Effector memory CD4-positive, alpha-beta T cell (primary cell): ENCODE results near the gene RHEBL1.
A peak's percentile ranks its signal among the peaks of the same experiment; 100 is the strongest.

Experiments
- DNase-seq, 3 donors: peaks; one replicate each; pipeline ENCODE4 v3.0.0-alpha.2; 2020
- H3K27ac ChIP-seq: 2 replicates; pipeline ENCODE4 v1.7.0; 2013; ENCODE audit warnings: mild to moderate bottlenecking, low read length, moderate library complexity; ENCODE audit not compliant: insufficient read depth, poor library complexity, severe bottlenecking
- H3K27me3 ChIP-seq: replicated peaks from 2 replicates; pipeline ENCODE4 v1.7.0; 2013; ENCODE audit warnings: mild to moderate bottlenecking, low read length; ENCODE audit not compliant: insufficient read depth, control insufficient read depth, poor library complexity, severe bottlenecking
- H3K36me3 ChIP-seq: 2 replicates; pipeline ENCODE4 v1.7.0; 2013; ENCODE audit warnings: mild to moderate bottlenecking, low read length, moderate library complexity; ENCODE audit not compliant: control insufficient read depth, insufficient read depth
- H3K4me1 ChIP-seq: 2 replicates; pipeline ENCODE4 v1.7.0; 2013; ENCODE audit warnings: low read length, mild to moderate bottlenecking; ENCODE audit not compliant: control insufficient read depth, insufficient read depth, poor library complexity, severe bottlenecking
- H3K4me3 ChIP-seq: 2 replicates; pipeline ENCODE4 v1.7.0; 2013; ENCODE audit warnings: low read length, low read depth, mild to moderate bottlenecking; ENCODE audit not compliant: insufficient read depth, poor library complexity, severe bottlenecking
- H3K9me3 ChIP-seq: 2 replicates; pipeline ENCODE4 v1.7.0; 2013; ENCODE audit warnings: mild to moderate bottlenecking, low read length, moderate library complexity; ENCODE audit not compliant: control insufficient read depth
- total RNA-seq, 3 donors: gene quantifications; one replicate each; lab custom pipeline; 2026; lab: John Stamatoyannopoulos, UW

Gene RHEBL1
- total RNA-seq = 7.1 to 25.2 (median 12.4) reads per million in 3 donors

GRCh38 chr12:49069507-49070346 is at the start of gene RHEBL1:
RHEBL1 (minus strand) TSS chr12:49069979; CDS start chr12:49069785, 194 bp downstream.
- DNase-seq = peak; percentile 98 to 99 (median 98)
- Histone ChIP-seq H3K27ac (peak within 1 kb of the TSS; percentile 72), H3K9me3 (no peaks in the 10 kb centered on the region), H3K36me3 (peaks cover 2% of the 10 kb centered on the region), H3K4me1 (peaks cover 10% of the 10 kb centered on the region), H3K4me3 (peak within 1 kb of the TSS; percentile 98), H3K27me3 (no peaks in the 10 kb centered on the region)

- peaks cover 14% of the 10 kb centered on the region for H3K36me3 ChIP-seq
- no peaks in the 10 kb centered on the region for H3K9me3 ChIP-seq
- H3K4me1 ChIP-seq = peaks cover 20% of the 10 kb centered on the region
- peak overlapping the region; percentile 19 for H3K4me3 ChIP-seq
- peak overlapping the region; percentile 67 for H3K27ac ChIP-seq
- DNase-seq = no peak
- no peaks in the 10 kb centered on the region for H3K27me3 ChIP-seq
Observed at GRCh38 chr12:49111206-49111605, 41.4 kb upstream of the RHEBL1 start.

- peak within 1 kb of the TSS; percentile 99 for H3K4me3 ChIP-seq
Observed at GRCh38 chr12:49110464-49111155, 40.8 kb upstream of the RHEBL1 start, which contains the start of gene LMBR1L. LMBR1L (minus strand) TSS chr12:49110847; CDS start chr12:49110555, 292 bp downstream.

GRCh38 chr12:49109641-49110463 is 40.1 kb upstream of the RHEBL1 start:
- peaks cover 27% of the 10 kb centered on the region for H3K36me3 ChIP-seq
- H3K4me1 ChIP-seq = peaks cover 20% of the 10 kb centered on the region
- peak overlapping the region; percentile 99 for H3K4me3 ChIP-seq
- H3K27ac ChIP-seq = peak overlapping the region; percentile 92
- DNase-seq = no peak
- no peaks in the 10 kb centered on the region for H3K27me3 ChIP-seq
- no peaks in the 10 kb centered on the region for H3K9me3 ChIP-seq

More at GRCh38 chr12:49110464-49111155, 40.8 kb upstream of the RHEBL1 start, which contains the start of gene LMBR1L:
- peaks cover 20% of the 10 kb centered on the region for H3K4me1 ChIP-seq
- peak within 1 kb of the TSS; percentile 92 for H3K27ac ChIP-seq
- H3K36me3 ChIP-seq = peaks cover 20% of the 10 kb centered on the region
- peak; percentile 93 to 96 (median 96) for DNase-seq
- no peaks in the 10 kb centered on the region for H3K9me3 ChIP-seq
- no peaks in the 10 kb centered on the region for H3K27me3 ChIP-seq

GRCh38 chr12:49108958-49109404 is 39.2 kb upstream of the RHEBL1 start:
- Histone ChIP-seq H3K4me1 (peaks cover 20% of the 10 kb centered on the region), H3K27me3 (no peaks in the 10 kb centered on the region), H3K36me3 (peaks cover 36% of the 10 kb centered on the region), H3K4me3 (peak overlapping the region; percentile 99), H3K27ac (peak overlapping the region; percentile 92), H3K9me3 (no peaks in the 10 kb centered on the region)
- DNase-seq = no peak

GRCh38 chr12:49105504-49106084 is 35.8 kb upstream of the RHEBL1 start:
- H3K27me3 ChIP-seq = no peaks in the 10 kb centered on the region
- H3K9me3 ChIP-seq = no peaks in the 10 kb centered on the region
- peaks cover 68% of the 10 kb centered on the region for H3K36me3 ChIP-seq
- H3K27ac ChIP-seq = no peak overlapping the region
- DNase-seq = no peak
- peaks cover 15% of the 10 kb centered on the region for H3K4me1 ChIP-seq
- H3K4me3 ChIP-seq = no peak overlapping the region

GRCh38 chr12:49104822-49105221 is 35.0 kb upstream of the RHEBL1 start:
- peaks cover 14% of the 10 kb centered on the region for H3K4me1 ChIP-seq
- H3K4me3 ChIP-seq = no peak overlapping the region
- H3K9me3 ChIP-seq = no peaks in the 10 kb centered on the region
- peaks cover 76% of the 10 kb centered on the region for H3K36me3 ChIP-seq
- no peak for DNase-seq
- H3K27me3 ChIP-seq = no peaks in the 10 kb centered on the region
- H3K27ac ChIP-seq = no peak overlapping the region

GRCh38 chr12:49100380-49100779 is 30.6 kb upstream of the RHEBL1 start:
- H3K9me3 ChIP-seq = no peaks in the 10 kb centered on the region
- DNase-seq = no peak
- no peaks in the 10 kb centered on the region for H3K4me1 ChIP-seq
- H3K27me3 ChIP-seq = no peaks in the 10 kb centered on the region
- no peak overlapping the region for H3K4me3 ChIP-seq
- H3K36me3 ChIP-seq = peaks cover 68% of the 10 kb centered on the region
- no peak overlapping the region for H3K27ac ChIP-seq

- no peak overlapping the region for H3K4me3 ChIP-seq
- peaks cover 14% of the 10 kb centered on the region for H3K27me3 ChIP-seq
- no peak for DNase-seq
- peaks cover 51% of the 10 kb centered on the region for H3K36me3 ChIP-seq
- H3K9me3 ChIP-seq = no peaks in the 10 kb centered on the region
- no peak overlapping the region for H3K27ac ChIP-seq
- H3K4me1 ChIP-seq = peaks cover 12% of the 10 kb centered on the region
Observed at GRCh38 chr12:49098703-49099102, 28.9 kb upstream of the RHEBL1 start.
